ENCODE results near the gene INPP4B. TPM values are rescaled to one million over a fixed set of nuclear protein-coding genes. Genes with fewer than 3 reads are reported as not detected.

Gene INPP4B
- total RNA-seq, 1 experiment from 2014 or later, result 14.3 TPM

DNA sequence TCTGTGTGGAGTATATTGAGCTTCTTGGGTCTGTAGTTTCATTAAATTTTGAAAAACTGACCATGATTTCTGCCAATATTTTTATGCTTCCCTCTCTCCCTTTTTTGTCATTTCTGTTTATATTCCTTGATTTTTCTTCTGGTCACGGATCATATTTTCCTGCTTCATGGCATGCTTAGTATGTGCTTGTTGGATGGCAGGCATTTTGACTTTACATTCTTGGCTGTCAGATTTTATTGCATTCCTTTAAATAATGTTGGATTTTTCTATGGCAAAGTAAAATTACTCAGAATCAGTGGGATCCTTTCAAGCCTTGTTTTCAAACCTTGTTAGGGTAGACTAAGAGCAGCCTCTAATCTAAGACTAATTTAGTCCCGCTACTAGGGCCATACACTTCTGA, 677.9 kb downstream of the INPP4B start:
- Histone ChIP-seq H4K20me1 (ENCODE audit: insufficient read depth) (no peaks in the 10 kb centered on the region), H3K9ac (ENCODE audit: low read length) (no peak overlapping the region), H3K27ac (ENCODE audit: low read depth, low read length) (no peak overlapping the region), H3K9me2 (ENCODE audit: insufficient read depth) (no peaks in the 10 kb centered on the region), H2AFZ (ENCODE audit: low read depth, low read length, poor library complexity, severe bottlenecking) (no peak overlapping the region), H3K4me2 (ENCODE audit: low read length) (no peak overlapping the region), H3K27me3 (ENCODE audit: insufficient read depth, low read length) (no peaks in the 10 kb centered on the region), H3K79me2 (ENCODE audit: insufficient read depth, low read length) (no peaks in the 10 kb centered on the region), H3K4me1 (ENCODE audit: control insufficient read depth in 1 of 2, insufficient read depth in 2 of 2, low read length in 2 of 2) (no peaks in the 10 kb centered on the region), H3K9me3 (ENCODE audit: control insufficient read depth in 1 of 2, insufficient read depth in 1 of 2, low read depth in 1 of 2, low read length in 2 of 2) (no peaks in the 10 kb centered on the region), H3K36me3 (ENCODE audit: control insufficient read depth in 1 of 2, insufficient read depth in 2 of 2, low read length in 2 of 2) (no peaks in the 10 kb centered on the region), H3K4me3 (replicated peaks in 1 of 2; ENCODE audit: low read depth in 1 of 2, low read length in 2 of 2) (no peak overlapping the region)
- RAD21 ChIA-PET (ENCODE audit: low non-redundant PET in 1 of 2, low total read pairs in 2 of 2, uncharacterized antibody in 2 of 2, unreplicated experiment in 2 of 2), result no interaction called here
- ATAC-seq, result no peak
- no TSS peak for BruUV-seq (replicated peaks)
- CTCF ChIA-PET, result no interaction called here
- intact Hi-C loops (cut with micrococcal nuclease), result no loop called here
- POLR2A ChIA-PET, result no interaction called here
- TF ChIP-seq, protein P1, sequence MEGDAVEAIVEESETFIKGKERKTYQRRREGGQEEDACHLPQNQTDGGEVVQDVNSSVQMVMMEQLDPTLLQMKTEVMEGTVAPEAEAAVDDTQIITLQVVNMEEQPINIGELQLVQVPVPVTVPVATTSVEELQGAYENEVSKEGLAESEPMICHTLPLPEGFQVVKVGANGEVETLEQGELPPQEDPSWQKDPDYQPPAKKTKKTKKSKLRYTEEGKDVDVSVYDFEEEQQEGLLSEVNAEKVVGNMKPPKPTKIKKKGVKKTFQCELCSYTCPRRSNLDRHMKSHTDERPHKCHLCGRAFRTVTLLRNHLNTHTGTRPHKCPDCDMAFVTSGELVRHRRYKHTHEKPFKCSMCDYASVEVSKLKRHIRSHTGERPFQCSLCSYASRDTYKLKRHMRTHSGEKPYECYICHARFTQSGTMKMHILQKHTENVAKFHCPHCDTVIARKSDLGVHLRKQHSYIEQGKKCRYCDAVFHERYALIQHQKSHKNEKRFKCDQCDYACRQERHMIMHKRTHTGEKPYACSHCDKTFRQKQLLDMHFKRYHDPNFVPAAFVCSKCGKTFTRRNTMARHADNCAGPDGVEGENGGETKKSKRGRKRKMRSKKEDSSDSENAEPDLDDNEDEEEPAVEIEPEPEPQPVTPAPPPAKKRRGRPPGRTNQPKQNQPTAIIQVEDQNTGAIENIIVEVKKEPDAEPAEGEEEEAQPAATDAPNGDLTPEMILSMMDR (IDR thresholded peaks at IDR 0.05 in 2 of 3, conservative IDR thresholded peaks at IDR 0.05 in 1 of 3; ENCODE audit: borderline replicate concordance in 1 of 3, insufficient read depth in 1 of 3, low read depth in 2 of 3, low read length in 2 of 3), result no peak
- TF ChIP-seq JUND (IDR thresholded peaks at IDR 0.05), result no peak
- TF ChIP-seq TCF7L2 (IDR thresholded peaks at IDR 0.05; ENCODE audit: borderline replicate concordance, extremely low read depth, insufficient read depth, insufficient read length), result no peak
- no peak for TF ChIP-seq RAD21 (IDR thresholded peaks at IDR 0.05; ENCODE audit: low read depth)
- no peak for TF ChIP-seq SRF (IDR thresholded peaks at IDR 0.05; ENCODE audit: low read depth)
- TF ChIP-seq, protein P2, sequence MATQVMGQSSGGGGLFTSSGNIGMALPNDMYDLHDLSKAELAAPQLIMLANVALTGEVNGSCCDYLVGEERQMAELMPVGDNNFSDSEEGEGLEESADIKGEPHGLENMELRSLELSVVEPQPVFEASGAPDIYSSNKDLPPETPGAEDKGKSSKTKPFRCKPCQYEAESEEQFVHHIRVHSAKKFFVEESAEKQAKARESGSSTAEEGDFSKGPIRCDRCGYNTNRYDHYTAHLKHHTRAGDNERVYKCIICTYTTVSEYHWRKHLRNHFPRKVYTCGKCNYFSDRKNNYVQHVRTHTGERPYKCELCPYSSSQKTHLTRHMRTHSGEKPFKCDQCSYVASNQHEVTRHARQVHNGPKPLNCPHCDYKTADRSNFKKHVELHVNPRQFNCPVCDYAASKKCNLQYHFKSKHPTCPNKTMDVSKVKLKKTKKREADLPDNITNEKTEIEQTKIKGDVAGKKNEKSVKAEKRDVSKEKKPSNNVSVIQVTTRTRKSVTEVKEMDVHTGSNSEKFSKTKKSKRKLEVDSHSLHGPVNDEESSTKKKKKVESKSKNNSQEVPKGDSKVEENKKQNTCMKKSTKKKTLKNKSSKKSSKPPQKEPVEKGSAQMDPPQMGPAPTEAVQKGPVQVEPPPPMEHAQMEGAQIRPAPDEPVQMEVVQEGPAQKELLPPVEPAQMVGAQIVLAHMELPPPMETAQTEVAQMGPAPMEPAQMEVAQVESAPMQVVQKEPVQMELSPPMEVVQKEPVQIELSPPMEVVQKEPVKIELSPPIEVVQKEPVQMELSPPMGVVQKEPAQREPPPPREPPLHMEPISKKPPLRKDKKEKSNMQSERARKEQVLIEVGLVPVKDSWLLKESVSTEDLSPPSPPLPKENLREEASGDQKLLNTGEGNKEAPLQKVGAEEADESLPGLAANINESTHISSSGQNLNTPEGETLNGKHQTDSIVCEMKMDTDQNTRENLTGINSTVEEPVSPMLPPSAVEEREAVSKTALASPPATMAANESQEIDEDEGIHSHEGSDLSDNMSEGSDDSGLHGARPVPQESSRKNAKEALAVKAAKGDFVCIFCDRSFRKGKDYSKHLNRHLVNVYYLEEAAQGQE (IDR thresholded peaks at IDR 0.05; ENCODE audit: low read depth), result no peak
- no peak for TF ChIP-seq EZH2phosphoT487 (IDR thresholded peaks at IDR 0.05; ENCODE audit: borderline replicate concordance)
- DNase-seq (ENCODE audit: low read depth, low spot score), result no peak
